ENCODE results near the gene ZP4. TPM values are rescaled to one million over a fixed set of nuclear protein-coding genes. Genes with fewer than 3 reads are reported as not detected.

Gene ZP4
- total and polyA plus RNA-seq, 2 of the 13 experiments (the other 11 are each of a cell fraction or from before 2014, with no cell fraction given): not detected

DNA sequence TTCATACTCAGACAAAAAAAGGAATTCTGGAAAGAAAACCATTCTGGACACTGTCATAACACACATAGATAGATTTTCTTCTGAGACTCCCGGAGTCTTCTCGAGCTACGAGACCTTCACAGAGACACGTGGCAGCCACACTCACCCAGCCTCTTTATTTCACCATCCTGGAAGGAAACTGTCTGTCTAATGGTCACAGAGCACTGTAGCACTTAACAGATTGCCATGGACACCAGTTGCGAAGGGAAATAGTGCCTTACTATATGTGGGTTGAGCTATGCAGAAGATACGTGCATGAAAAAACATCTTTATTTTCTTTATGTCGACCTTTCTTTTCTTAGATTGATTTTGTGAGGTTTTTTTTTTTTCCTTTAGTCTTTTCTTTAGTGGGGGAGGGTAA lies 57.9 kb downstream of the ZP4 start:
- no peak for TF ChIP-seq ZFP62 (CRISPR knock-in tag; IDR thresholded peaks at IDR 0.05)
- TF ChIP-seq ZNF883 (CRISPR knock-in tag; IDR thresholded peaks at IDR 0.05; ENCODE audit: not compliant biosample characterization): no peak
- TF ChIP-seq KLF9 (CRISPR knock-in tag; IDR thresholded peaks at IDR 0.05; ENCODE audit: low read depth): no peak
- no peak for TF ChIP-seq MEIS1 (CRISPR knock-in tag; IDR thresholded peaks at IDR 0.05; ENCODE audit: borderline replicate concordance)
- no peak for TF ChIP-seq ZNF879 (CRISPR knock-in tag; IDR thresholded peaks at IDR 0.05)
- TF ChIP-seq ELK4 (CRISPR knock-in tag; IDR thresholded peaks at IDR 0.05; ENCODE audit: borderline replicate concordance): no peak
- no peak for TF ChIP-seq ZNF878 (CRISPR knock-in tag; IDR thresholded peaks at IDR 0.05)
- TF ChIP-seq, protein P1, sequence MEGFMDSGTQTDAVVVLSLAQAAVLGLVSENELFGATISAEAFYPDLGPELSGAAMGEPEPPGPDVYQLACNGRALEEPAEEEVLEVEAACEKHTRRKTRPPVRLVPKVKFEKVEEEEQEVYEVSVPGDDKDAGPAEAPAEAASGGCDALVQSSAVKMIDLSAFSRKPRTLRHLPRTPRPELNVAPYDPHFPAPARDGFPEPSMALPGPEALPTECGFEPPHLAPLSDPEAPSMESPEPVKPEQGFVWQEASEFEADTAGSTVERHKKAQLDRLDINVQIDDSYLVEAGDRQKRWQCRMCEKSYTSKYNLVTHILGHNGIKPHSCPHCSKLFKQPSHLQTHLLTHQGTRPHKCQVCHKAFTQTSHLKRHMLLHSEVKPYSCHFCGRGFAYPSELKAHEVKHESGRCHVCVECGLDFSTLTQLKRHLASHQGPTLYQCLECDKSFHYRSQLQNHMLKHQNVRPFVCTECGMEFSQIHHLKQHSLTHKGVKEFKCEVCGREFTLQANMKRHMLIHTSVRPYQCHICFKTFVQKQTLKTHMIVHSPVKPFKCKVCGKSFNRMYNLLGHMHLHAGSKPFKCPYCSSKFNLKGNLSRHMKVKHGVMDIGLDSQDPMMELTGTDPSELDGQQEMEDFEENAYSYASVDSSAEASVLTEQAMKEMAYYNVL (CRISPR knock-in tag; IDR thresholded peaks at IDR 0.05; ENCODE audit: borderline replicate concordance): no peak
- no peak for TF ChIP-seq SIN3B (IDR thresholded peaks at IDR 0.05; ENCODE audit: low read length)
- TF ChIP-seq ZNF281 (CRISPR knock-in tag; IDR thresholded peaks at IDR 0.05; ENCODE audit: borderline replicate concordance): no peak
- TF ChIP-seq NCOA1 (CRISPR knock-in tag; IDR thresholded peaks at IDR 0.05): no peak
- TF ChIP-seq U2AF2 (IDR thresholded peaks at IDR 0.05; ENCODE audit: low read depth, low read length): no peak
- no peak for TF ChIP-seq ZNF33B (CRISPR knock-in tag; IDR thresholded peaks at IDR 0.05)
- in situ Hi-C loops (cut with HindIII; ENCODE audit: extremely low pct_ligation_motif_present, low pct_unique_long_range_greater_than_20kb): no loop called here
- ATAC-seq: no peak
- Histone ChIP-seq H3K79me2 (ENCODE audit: insufficient read depth, low read length) (no peaks in the 10 kb centered on the region), H3K4me1 (ENCODE audit: insufficient read depth, low read length) (no peaks in the 10 kb centered on the region), H3K4me2 (ENCODE audit: low read depth, low read length) (no peak overlapping the region), H3K27ac (ENCODE audit: extremely low read length, insufficient read depth, low read length) (no peak overlapping the region), H4K20me1 (ENCODE audit: insufficient read depth, low read length) (no peaks in the 10 kb centered on the region), H2AFZ (ENCODE audit: low read length) (no peak overlapping the region), H3K27me3 (ENCODE audit: control insufficient read depth in 1 of 2, insufficient read depth in 2 of 2, low read length in 2 of 2) (no peaks in the 10 kb centered on the region), H3K4me3 (replicated peaks in 1 of 3; ENCODE audit: insufficient read depth in 1 of 3, low read depth in 2 of 3, low read length in 3 of 3) (no peak overlapping the region), H3K9me3 (ENCODE audit: low read length) (no peaks in the 10 kb centered on the region; the same call in 1 of the 2 replicates), H3K36me3 (replicated peaks in 1 of 2; ENCODE audit: control insufficient read depth in 1 of 2, insufficient read depth in 2 of 2, low read length in 2 of 2) (no peaks in the 10 kb centered on the region), H3K9ac (ENCODE audit: insufficient read depth, low read depth, low read length) (no peak overlapping the region)
- ChIA-PET CTCF (ENCODE audit: low intra/inter-chr PET ratio, low total read pairs) (no interaction called here), POLR2A (no interaction called here)
- intact Hi-C loops (cut with micrococcal nuclease; ENCODE audit: unreplicated experiment): no loop called here
- no peak for FAIRE-seq
- BruUV-seq (replicated peaks): no TSS peak
- no peak for DNase-seq (ENCODE audit: low spot score)
- 30% methylated on average over 7 of the region's 7 CpGs for WGBS (ENCODE audit: low lambda C conversion rate)

Measured in HepG2 (cell line).